Eye (tissue), 1 donor: ENCODE measurements around the gene CAMTA1.
"Not testable (repeated sequence)": the region's sequence is repeated elsewhere in the genome, so short reads cannot be mapped to it uniquely, and the experiment has no call there.

Experiments used
- DNase-seq: peaks from one replicate; pipeline ENCODE4 v3.0.0-alpha.2; 2015

Gene CAMTA1

DNA sequence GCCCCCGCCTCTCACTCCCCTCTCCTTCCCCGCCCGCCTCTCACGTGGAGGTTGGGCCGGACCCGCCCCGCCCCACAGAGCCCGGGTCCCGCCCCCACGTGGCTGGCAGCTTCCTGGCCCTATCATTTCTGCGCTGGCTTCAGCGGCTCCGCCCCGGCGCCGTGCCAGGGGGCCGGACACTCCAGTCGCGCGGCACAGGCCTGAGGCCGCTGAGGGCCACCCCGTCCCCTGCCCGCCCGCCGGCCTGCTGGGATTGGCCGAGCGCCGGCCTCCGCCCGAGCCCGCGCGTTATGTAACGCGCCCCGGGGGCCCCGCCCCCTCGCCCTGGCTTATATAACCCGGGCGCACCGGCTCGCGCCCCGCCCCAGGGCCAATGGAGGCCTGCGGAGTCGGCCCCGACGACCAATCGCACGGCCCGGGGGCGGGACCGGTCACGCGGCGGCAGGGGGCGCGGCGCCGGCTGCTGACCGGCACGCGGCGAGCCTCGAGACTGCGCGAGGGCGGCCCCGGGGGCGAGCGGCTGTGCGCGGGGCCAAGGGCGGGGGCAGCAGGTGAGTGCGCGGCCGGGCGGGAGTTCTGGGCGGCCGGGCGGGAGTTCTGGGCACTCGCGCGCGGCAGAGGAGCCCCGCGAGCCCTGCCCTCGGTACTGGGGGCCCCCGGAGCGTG, 998.7 kb downstream of the CAMTA1 start, which contains the start of gene PER3:
TSS of gene PER3 (plus strand) at position 466 of the 666 bp plus-strand sequence. CDS start 587 bp downstream, outside the sequence.
- peak; percentile 98 for DNase-seq

DNA sequence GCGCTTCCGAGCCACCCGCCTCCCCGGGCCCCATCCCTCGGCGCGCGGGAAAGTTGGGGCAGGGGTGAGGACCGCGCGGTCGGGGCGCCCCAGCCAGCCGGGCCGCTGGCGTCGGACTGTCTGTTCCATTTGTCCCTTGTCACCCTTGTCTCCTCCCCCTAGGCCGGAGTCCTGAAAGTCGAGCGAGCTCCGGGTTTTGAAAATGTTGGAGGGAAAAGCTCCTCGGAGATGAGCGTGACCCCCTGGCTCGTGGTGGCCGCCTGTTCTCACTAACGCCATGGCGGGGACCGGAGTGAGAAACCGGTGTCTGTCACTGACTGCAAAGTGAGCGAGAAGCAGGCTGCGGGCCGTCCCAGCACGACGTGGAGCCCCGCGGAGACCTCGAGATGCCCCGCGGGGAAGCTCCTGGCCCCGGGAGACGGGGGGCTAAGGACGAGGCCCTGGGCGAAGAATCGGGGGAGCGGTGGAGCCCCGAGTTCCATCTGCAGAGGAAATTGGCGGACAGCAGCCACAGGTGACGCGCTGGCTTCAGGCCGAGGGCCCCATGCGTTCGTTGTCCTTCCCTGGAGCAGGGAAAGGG, 999.3 kb downstream of the CAMTA1 start:
- DNase-seq, result peak; percentile 75

DNA sequence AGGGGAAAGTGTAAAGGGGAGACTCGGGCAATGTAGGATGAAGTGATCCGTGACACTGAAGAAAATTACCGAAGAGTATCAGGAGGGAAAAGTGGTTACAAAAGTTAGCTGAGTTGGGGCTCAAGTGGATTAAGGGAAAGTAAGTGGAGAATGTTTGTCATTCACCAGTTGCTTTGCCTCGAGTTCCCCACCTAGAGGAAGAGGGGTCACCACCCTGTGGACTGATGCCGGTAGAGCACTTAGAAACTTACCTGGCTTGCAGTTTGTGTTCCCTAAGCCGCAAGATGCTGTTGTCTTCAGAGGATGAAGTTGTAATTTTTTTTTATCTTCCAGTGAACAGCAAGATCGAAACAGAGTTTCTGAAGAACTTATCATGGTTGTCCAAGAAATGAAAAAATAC, 999.9 kb downstream of the CAMTA1 start:
- no peak for DNase-seq

DNA sequence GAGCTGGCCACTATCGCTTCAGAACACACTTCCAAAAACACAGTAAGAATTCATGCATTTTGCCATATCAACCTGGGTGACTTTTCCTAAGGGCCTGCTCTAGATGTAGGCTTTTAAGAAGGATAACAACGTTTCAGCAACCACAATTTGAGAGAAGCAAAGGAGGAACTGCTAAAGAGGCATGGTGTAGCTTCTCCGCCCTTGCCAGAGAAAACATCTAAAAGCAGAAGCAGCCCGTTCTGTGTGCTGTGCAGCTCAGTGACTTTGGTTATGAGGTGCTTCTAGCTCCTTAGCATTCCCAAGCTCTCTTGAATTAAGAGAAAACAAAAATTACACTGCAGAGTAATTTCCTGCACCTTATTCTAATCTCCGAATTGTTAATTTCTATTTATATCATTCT, 1001.5 kb downstream of the CAMTA1 start:
- DNase-seq, result no peak

DNA sequence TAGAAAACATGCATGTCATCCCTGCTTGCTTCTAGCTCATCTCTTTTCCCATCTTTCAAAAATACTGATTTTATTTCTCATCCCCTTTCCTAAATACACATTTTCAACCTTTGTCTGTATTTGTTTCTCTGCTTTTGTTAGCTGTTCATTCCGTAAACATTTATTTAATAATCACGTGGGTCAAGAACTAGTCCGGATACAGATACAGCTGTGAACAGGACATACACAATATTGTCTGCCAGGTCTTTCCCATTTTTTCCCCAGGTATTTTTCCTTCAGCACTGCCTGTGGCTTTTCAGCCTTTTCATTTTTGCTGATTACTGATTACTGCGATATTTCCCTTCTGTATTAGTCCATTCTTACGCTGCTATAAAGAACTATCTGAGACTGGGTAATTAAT, 1004.6 kb downstream of the CAMTA1 start:
- DNase-seq, result no peak

DNA sequence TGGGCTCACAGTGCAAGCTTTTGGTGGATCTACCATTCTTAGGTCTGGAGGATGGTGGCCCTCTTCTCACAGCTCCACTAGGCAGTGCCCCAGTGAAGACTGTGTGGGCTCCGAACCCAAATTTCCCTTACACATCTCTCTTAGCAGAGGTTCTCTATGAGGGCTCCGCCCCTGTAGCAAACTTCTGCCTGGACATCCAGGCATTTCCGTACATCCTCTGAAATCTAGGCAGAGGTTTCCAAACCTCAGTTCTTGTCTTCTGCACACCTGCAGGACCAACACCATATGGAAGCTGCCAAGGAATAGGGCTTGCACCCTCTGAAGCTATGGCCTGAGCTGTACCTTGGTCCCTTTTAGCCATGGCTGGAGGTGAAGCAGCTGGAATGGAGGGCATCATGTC, 1005.8 kb downstream of the CAMTA1 start:
- DNase-seq, result not testable (repeated sequence)

DNA sequence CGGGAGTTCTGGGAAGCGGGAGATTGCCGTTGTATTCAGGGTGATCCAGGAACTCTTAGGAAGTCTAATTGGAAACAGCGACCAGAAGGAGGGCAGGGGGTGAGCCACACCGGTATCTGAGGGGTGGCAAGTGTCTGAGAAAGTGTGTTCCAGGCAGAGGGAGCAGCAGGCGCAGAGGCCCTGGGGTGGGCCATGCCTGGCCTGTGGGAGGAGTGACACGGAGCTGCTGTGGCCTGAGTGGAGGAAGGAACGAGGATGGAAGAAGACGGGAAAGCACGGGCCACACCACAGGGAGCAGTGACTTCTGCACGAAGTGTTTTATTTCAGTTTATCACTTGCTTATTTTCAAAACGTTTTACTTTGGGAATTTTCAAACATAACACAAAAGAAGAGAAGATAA, 1010.2 kb downstream of the CAMTA1 start:
- no peak for DNase-seq

DNA sequence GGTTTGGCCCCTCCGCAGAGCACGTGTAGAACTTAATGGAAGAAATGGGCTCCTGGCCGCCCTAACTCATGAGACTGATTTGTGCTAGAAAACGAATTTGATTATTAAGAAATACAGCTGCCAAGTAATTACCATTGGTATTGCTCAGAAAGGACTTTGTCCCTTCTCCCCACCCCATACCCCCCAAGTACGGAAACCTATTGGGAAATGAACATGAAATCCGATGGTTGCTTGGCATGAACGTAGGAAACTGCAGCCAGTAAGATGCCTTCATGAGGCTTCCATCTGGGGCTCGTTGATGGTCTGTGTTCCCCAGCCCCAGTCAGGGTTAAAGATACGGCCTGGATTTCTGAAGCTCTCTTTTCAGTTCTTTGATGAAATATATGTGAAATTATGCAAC, 1020.2 kb downstream of the CAMTA1 start:
- no peak for DNase-seq

DNA sequence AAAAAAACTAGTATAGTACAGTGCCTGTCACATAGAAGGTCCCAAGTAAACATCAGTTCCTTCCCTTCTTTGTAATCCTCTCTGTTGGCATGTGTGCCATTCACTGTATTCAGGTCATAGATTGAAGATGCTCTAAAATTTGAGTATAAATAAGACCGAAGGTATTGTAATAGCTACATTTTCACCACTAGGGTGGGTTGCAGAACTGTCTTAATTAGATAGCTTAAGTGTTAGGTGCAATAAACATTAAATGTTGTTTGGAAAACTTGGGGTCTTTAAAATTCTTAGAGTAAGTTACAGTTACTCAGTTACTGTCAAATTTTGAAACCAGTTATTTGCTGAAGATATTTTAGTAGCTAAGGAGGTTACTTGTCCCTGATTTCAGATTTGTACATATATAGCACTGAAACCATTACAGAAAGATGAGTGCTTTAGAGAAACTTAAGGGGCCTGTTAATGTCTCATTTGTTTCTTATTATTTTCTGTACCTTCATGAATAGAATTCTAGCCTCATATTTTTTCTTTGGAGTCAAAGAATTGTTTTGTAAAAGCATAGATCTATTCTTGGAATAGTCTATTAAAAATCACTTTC, 1023.1 kb downstream of the CAMTA1 start:
- no peak for DNase-seq

DNA sequence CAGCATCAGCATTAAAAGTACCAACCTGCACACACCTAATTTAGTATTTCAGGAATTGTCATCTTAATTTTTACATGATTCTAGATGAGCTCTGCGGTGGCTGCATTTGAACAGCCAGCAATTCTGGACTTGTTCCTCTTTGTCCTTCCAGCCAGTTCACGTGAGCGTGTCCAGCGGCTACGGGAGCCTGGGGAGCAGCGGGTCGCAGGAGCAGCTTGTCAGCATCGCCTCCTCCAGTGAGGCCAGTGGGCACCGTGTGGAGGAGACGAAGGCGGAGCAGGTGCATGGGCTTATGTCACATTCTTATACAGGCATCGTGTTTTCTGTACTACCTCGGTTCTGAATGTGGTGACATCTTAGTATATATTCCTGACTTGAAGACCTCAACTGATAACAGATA, 1024.5 kb downstream of the CAMTA1 start:
- no peak for DNase-seq

DNA sequence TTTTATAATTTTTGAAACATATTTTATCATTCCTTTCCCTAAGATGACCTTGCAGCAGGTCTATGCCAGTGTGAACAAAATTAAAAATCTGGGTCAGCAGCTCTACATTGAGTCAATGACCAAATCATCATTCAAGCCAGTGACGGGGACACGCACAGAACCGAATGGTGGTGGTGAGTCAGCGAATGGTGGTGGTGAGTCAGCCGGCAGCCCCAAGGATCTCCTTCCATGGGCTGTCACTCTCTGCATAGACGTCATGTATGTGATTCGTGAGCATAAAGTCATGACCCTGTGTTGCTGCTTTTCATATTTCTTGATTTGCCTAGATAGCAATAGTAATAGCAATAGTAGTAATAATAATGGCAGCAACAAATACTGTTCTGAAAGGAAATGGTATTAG, 1025.1 kb downstream of the CAMTA1 start:
- no peak for DNase-seq

DNA sequence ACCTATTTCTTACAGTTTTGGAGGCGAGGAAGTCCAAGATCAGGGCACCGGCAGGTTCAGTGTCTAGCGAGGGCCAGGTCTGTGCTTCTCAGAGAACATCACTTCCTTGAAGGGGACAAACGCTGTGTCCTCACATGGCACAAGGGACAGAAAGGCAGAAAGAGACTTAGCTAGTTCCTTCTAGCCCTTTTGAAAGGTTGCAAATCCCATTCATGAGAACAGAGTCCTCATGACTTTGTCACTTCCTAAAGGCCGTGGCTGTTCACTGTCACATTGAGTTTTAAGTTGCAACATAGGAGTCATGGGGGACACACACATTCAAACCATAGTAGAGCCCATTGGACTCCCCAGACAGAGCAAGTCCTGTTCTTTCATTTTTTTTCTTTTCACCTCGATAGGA, 1026.2 kb downstream of the CAMTA1 start:
- DNase-seq, result no peak

DNA sequence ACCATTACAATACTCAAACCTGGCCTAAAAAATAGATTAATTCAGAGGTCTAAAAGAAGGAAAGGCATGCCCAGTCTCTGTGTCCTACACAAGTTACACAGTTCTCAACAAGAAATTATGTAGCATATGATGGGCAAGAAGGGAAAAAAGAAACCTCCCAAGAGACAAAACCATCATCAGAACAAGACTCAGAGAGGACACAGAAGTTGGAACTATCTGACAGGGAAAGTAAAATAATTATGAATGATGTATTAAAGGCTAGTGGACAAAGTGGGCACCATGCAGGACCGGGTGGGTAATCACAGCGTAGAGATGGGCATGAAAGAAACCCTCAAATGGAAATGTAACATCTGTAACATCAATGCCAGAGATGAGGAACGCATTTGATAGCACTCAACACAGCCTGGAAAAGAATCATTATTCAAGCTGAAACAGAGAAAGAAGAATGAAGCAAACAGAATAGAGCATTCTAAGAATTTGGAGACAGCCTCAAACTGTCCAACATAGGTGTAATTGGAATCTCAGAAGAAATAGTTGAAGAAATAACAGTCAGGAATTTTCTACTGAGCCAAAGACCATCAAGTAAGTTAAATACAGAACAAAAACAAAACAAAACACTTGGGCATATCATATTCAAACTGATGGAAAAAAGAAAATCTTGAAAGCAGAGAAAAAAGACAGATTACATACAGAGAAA, 1028.6 kb downstream of the CAMTA1 start:
- DNase-seq, result no peak
